ENCODE measurements around the gene IL3RA. TPM values are rescaled to one million over a fixed set of nuclear protein-coding genes. Genes with fewer than 3 reads are reported as not detected.
"Not testable (repeated sequence)": the region's sequence is repeated elsewhere in the genome, so short reads cannot be mapped to it uniquely, and the experiment has no call there.

Gene IL3RA
- total RNA-seq, 2 donors from 2014 or later, result 0.41 to 0.73 TPM

DNA sequence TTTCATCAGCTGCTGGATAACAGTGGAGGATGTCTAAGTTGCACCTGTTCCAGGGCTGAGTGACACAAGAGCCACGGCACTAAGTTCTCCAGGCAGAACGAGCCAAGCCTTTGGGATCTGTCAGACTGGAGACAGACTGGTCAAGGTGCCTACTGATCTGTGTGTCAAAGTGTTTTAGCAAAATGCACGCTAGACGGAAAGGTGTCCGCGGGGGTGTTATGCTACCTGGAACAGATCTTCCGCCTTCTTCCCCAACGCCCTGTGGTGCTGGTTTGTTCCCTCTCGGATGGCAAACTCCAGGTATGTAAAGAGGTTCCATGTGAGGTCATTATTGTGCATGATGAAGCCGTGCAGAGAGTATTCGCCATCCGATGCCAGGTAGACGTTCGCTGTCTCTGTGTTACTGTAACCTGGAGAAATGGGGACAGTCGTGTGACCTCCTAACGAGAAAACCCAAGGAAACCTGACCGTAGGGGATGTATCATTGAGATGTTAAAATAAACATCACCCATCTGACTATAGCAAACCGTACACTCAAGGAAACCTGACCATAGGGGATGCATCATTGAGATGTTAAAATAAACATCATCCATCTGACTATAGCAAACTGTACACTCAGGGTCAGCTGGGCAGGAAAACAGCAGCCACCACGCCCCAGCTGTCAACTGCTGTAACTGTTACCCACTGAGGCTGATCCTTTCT, 85.0 kb downstream of the IL3RA start:
- ATAC-seq, result no peak
- Mint-ChIP-seq H3K9me3 (peaks cover 19 to 25% of the 10 kb centered on the region in 2 donors), H3K36me3 (peaks cover 58 to 62% of the 10 kb centered on the region in 2 donors), H3K27ac (peak overlapping the region in 1 of 2 donors; percentile 26)
- peak in 1 of 2 donors; percentile 28 for DNase-seq (ENCODE audit: low spot score in 2 of 2)

DNA sequence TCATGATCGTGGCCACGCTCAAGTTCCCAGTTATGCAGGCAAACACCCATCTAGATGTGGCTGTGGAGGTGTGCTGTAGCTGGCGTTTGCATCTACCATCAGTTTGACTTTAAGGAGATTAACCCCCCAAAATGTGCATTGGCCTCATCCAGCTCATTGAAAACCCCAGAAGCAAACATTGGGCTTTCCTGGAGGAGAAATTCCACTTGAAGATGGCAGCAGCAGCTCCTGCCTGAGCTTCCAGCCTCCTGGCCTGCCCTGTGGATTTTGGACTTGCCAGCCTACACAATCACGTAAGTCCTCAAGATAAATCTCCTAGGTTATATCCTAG, 85.5 kb downstream of the IL3RA start:
- H3K36me3 Mint-ChIP-seq, result peaks cover 62 to 63% of the 10 kb centered on the region in 2 donors
- H3K27ac Mint-ChIP-seq, result peak overlapping the region in 1 of 2 donors; percentile 26
- ATAC-seq (no peak), DNase-seq (ENCODE audit: low spot score in 2 of 2) (no peak)
- peaks cover 19 to 25% of the 10 kb centered on the region in 2 donors for H3K9me3 Mint-ChIP-seq

DNA sequence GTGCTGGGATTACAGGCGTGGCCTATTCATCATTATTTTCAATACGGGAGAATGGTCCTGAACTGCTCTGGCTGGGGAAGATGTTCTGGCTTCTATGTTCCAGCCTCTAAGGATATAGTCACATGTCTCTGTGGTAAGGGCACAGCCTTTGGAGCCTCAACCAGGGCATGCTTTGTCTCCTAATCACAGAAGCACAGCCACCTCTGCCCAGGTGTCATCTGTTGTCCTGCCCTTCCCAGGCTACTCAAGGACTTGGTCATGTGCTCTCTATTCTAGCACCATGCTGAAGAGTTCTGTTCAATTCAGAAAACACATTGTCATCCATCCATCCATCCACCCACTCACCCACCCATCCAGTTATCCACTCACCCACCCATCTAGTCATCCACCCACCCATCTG, 86.6 kb downstream of the IL3RA start:
- Mint-ChIP-seq H3K36me3 (peaks cover 62 to 67% of the 10 kb centered on the region in 2 donors), H3K9me3 (peaks cover 19 to 25% of the 10 kb centered on the region in 2 donors), H3K27ac (no peak overlapping the region)
- DNase-seq (ENCODE audit: low spot score in 2 of 2) (no peak), ATAC-seq (no peak)

DNA sequence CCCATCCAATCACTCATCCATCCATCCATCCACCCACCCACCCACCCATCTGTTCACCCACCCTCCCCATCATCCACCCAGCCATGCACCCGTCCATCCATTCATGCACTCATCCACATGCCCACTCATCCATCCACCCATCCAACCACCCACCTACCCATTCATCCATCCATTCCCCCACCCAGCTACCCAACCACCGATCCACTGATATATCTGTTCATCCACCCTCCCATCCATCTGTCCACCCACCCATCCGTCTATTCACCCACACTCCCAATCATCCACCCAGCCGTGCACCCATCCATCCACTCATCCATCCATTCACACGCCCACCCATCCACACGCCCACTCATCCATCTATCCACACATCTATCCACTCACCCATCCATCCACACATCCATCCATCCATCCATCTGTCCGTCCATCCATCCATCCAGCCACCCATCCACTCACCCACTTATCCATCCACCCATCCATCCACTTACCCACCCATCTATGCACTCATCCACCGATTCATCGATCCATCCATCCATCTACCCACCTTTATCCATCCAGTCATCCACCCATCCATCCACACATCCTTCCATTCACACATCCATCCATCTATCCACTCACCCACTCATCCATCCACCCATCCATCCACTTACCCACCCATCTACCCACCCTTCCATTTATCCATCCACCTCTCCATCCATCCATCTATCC, 87.7 kb downstream of the IL3RA start:
- DNase-seq (ENCODE audit: low spot score in 2 of 2) (peak in 1 of 2 donors; percentile 34), ATAC-seq (no peak)
- peaks cover 62 to 67% of the 10 kb centered on the region in 2 donors for H3K36me3 Mint-ChIP-seq
- no peak overlapping the region for H3K27ac Mint-ChIP-seq
- peaks cover 19 to 25% of the 10 kb centered on the region in 2 donors for H3K9me3 Mint-ChIP-seq

DNA sequence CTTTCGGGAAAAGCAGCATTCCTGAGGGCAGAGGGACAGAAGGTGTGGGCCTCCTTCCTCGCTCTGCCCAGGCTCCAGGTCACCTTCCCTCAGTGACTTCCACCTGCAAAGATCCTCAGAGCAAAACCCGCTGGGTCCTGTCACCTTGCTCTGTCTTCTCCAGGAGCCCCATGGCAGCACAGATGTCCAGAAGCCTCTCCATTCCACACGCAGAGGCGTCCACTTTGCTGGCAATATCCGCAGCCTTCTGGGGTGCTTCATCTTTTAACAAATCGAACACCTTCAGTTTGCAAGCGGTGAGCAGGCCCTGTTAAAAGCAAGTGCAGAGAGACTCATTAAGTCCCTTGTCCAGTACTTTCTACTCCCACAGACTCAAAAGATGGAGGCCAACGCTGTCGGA, 88.8 kb downstream of the IL3RA start:
- no peak for ATAC-seq
- peaks cover 52 to 57% of the 10 kb centered on the region in 2 donors for H3K36me3 Mint-ChIP-seq
- no peak overlapping the region for H3K27ac Mint-ChIP-seq

DNA sequence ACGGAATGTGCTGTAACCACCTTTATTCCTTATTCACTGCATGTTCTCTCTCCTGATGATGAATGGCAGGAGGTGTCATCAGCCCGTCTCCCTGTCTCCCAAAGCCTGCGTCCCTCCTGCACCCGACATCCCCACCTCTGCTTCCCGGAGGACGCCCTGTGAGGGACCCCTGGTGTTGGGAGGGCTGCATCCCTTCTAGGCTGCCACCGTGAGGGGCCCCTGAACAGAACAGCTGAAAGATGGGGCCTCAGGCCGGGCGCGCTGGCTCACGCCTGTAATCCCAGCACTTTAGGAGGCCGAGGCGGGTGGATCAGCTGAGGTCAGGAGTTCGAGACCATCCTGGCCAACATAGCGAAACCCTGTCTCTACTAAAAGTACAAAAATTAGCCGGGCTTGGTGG, 89.7 kb downstream of the IL3RA start:
- peaks cover 19% of the 10 kb centered on the region in 2 donors for H3K9me3 Mint-ChIP-seq
- peak overlapping the region in 1 of 2 donors; percentile 63 for H3K27ac Mint-ChIP-seq
- H3K36me3 Mint-ChIP-seq, result peaks cover 48 to 55% of the 10 kb centered on the region in 2 donors
- peak in 1 of 2 donors; percentile 44 for DNase-seq (ENCODE audit: low spot score in 2 of 2)
- ATAC-seq, result not testable (repeated sequence)

More for the DNA sequence above, 88.8 kb downstream of the IL3RA start:
- peak in 1 of 2 donors; percentile 9 for DNase-seq (ENCODE audit: low spot score in 2 of 2)
- H3K9me3 Mint-ChIP-seq, result peaks cover 19% of the 10 kb centered on the region in 2 donors

DNA sequence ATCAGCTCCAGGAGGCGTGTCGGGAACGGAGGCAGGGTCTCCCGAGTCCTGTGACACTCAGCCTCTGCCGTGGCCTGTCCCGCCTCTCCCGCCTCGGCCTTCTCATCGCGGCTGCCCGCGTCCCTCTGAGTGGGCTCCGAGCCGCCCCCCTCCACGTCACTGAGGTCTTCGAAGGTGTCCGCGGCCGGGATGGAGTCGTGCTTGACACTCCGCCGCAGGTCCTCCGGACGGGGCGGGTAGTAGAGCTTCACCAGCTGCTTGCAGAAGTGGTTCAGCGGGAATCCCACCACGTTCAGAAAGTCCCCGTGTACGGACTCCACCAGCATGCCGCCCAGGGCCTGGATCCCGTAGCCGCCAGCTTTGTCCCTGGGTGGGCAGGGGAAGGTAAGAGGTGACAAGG, 91.2 kb downstream of the IL3RA start:
- ATAC-seq, result no peak
- H3K9me3 Mint-ChIP-seq, result peaks cover 15 to 19% of the 10 kb centered on the region in 2 donors
- H3K27ac Mint-ChIP-seq, result no peak overlapping the region
- DNase-seq (ENCODE audit: low spot score in 2 of 2), result peak in 1 of 2 donors; percentile 53
- H3K36me3 Mint-ChIP-seq, result peaks cover 35 to 43% of the 10 kb centered on the region in 2 donors

DNA sequence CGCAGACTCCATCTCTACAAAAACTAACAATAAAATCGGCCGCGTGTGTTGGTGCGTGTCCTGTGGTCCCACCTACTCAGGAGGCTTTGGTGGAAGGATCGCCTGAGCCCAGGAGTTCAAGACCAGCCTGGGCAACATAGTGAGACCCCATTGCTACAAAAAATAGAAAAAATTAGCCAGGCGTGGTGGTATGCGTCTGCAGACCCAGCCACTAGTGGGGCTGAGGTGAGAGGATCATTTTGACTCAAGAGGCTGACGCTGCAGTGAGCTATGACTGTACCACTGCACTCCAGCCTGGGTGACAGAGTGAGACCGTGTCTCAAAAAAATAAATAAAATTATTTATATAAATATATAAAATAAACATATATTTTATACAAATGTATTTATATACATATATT, 93.9 kb downstream of the IL3RA start:
- no peak for DNase-seq (ENCODE audit: low spot score in 2 of 2)
- Mint-ChIP-seq H3K9me3 (no peaks in the 10 kb centered on the region), H3K27ac (peak overlapping the region in 1 of 2 donors; percentile 1), H3K36me3 (peaks cover 9 to 20% of the 10 kb centered on the region in 2 donors)
- peak; percentile 60 to 88 for ATAC-seq

Other genes starting within 250 kb of the IL3RA start
- gene CRLF2, start 124.1 kb upstream of the IL3RA start, total RNA-seq, result 1 to 10 TPM; 1.3 to 1.6 TPM
- gene CSF2RA, start 68.0 kb upstream of the IL3RA start, total RNA-seq, result under 1 TPM; 0.18 to 0.50 TPM
- 100 to 1,000 TPM; 382 to 645 TPM for gene SLC25A6, start 55.3 kb downstream of the IL3RA start, total RNA-seq
- gene ASMTL, start 116.1 kb downstream of the IL3RA start, total RNA-seq, result 10 to 100 TPM; 54.9 to 58.0 TPM
- 10 to 100 TPM; 18.9 TPM for gene P2RY8, start 200.4 kb downstream of the IL3RA start, total RNA-seq